Memory B cell (primary cell): ENCODE measurements around the gene CLPSL1.
A peak's percentile ranks its signal among the peaks of the same experiment; 100 is the strongest.

Experiments
- ATAC-seq: fragments of 150-1000 bp; cut with Tn5 transposase; 2 replicates; pipeline ENCODE4 v1.10.0; 2021; ENCODE audit warnings: low read depth, mild to moderate bottlenecking, moderate library complexity
- DNase-seq, 2 donors: peaks; one replicate each; pipeline ENCODE4 v3.0.0; 2022; ENCODE audit warnings: low spot score in 2 of 2
- H3K27ac Mint-ChIP-seq: one replicate; pipeline ENCODE4 v1.8.0; 2022; ENCODE audit warnings: mild to moderate bottlenecking, moderate library complexity, mixed read lengths
- H3K27me3 Mint-ChIP-seq: one replicate; pipeline ENCODE4 v1.8.0; 2022; ENCODE audit warnings: mixed read lengths
- H3K36me3 Mint-ChIP-seq: one replicate; pipeline ENCODE4 v1.8.0; 2022; ENCODE audit warnings: mild to moderate bottlenecking, mixed read lengths
- H3K4me1 Mint-ChIP-seq: one replicate; pipeline ENCODE4 v1.8.0; 2022; ENCODE audit warnings: mixed read lengths
- H3K4me3 Mint-ChIP-seq: one replicate; pipeline ENCODE4 v1.8.0; 2022; ENCODE audit warnings: mild to moderate bottlenecking, moderate library complexity, mixed read lengths
- H3K9me3 Mint-ChIP-seq: one replicate; pipeline ENCODE4 v1.8.0; 2022; ENCODE audit warnings: mixed read lengths

CLPSL1 gene

DNA sequence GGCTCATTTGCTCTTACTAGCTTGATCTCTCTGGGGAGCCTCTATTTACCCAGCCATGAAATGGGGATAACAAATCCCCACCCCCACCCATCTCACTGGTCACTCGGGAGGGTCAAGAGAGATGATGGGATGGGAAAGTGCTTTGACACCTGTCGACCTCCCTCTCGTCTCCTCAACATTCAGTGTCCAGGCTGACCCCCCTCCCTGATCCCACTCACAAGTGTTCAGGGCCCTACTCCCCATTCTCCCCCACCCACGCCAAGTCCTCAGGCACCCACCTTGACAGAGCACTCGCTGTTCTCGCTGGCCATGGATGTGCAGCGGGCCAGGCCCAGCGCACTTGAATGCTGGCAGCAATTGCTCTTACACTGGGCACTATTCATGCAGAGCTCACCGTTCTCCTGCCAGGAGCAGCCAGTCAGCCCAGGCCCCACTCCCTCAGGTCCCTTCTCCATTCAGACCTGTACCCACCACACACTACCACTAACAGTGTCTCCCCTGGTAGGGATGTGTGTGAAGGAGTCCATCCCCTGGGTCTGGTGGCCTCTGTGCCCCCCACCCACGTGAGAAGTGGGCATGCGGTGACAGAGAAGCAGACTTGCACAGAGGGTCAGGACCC, 14.7 kb downstream of the CLPSL1 start:
- peaks cover 6% of the 10 kb centered on the region for H3K27me3 Mint-ChIP-seq
- no peak for ATAC-seq
- no peak overlapping the region for H3K4me3 Mint-ChIP-seq
- DNase-seq = no peak
- H3K27ac Mint-ChIP-seq = no peak overlapping the region
- no peaks in the 10 kb centered on the region for H3K4me1 Mint-ChIP-seq
- H3K9me3 Mint-ChIP-seq = peaks cover 2% of the 10 kb centered on the region
- H3K36me3 Mint-ChIP-seq = no peaks in the 10 kb centered on the region

DNA sequence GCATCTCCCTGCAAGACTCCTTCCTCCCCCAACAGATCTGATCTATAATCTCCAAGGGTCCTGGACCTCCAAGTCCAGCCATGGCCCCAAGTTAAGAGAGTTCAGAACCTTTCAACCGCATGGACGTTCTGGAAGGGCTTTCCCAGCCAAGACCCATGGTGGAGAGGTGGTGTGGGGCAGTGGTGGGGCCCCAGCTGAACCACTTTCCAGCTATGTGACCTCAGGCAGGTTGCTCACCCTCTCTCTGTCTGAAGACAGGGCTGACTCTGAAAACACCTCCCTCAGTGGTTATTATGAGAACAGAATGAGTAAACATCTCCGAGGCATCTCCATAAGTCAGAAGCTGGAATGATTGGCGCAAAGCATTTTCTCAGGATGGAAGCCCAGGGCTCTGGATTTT, 15.4 kb downstream of the CLPSL1 start:
- peaks cover 2% of the 10 kb centered on the region for H3K9me3 Mint-ChIP-seq
- H3K36me3 Mint-ChIP-seq = no peaks in the 10 kb centered on the region
- H3K27ac Mint-ChIP-seq = no peak overlapping the region
- no peaks in the 10 kb centered on the region for H3K4me1 Mint-ChIP-seq
- no peak for DNase-seq
- peaks cover 6% of the 10 kb centered on the region for H3K27me3 Mint-ChIP-seq
- no peak overlapping the region for H3K4me3 Mint-ChIP-seq
- no peak for ATAC-seq

DNA sequence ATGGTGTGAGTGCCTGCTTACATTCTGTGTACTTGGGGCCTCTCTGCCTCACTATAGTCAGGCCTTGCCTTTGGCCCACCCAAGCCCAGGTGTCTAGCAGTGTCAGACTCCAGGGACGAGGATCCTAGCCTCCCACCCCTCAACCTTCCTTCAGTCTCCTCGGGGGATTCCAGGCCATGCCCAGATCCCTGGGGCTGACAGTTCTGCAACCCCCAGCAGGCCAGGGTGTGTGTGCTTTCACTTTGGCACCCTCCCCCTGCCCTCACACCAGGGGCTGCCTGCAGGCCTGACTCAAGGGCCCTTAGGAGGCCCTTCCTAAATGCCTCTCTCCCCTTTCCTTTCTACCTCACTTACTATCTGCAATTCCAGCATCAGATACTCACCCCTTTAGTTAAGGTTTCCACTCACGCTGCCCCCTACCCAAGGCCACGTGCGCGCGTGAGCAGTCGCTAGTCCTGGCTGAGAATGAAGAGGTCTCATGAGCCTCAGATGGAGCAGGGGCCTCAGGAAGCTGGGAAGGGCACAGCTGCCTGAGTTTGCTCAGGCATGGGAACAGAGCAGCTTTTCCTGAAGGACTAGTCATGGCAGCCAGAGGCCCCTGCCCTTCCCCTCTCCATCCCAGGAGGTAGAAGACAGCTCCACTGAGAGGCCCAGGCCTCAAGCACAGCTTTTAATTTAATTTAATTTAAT, 17.2 kb downstream of the CLPSL1 start:
- DNase-seq (no peak), ATAC-seq (no peak)
- Mint-ChIP-seq H3K27ac (no peak overlapping the region), H3K36me3 (no peaks in the 10 kb centered on the region), H3K9me3 (no peaks in the 10 kb centered on the region), H3K4me3 (no peak overlapping the region), H3K27me3 (peaks cover 5% of the 10 kb centered on the region), H3K4me1 (no peaks in the 10 kb centered on the region)

DNA sequence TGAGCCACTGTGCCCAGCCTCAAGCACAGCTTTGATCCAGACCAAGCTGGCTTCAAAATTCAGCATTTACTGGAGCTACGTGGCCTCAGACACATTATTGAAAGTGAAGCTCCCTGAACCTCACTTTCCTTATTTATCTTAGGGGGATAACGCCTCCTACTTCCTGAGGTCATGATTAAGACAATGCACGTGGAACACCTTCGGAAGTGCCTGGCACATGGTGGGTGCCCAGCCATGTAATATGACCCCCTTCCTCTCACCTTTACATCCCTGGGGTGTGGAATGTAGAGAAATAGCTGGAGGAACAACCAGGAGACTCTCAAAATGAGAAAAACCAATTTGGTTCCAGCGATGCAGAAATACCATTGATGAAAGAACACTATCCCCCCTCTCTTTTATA, 17.9 kb downstream of the CLPSL1 start:
- Mint-ChIP-seq H3K36me3 (no peaks in the 10 kb centered on the region), H3K9me3 (no peaks in the 10 kb centered on the region), H3K27ac (no peak overlapping the region), H3K27me3 (peaks cover 5% of the 10 kb centered on the region), H3K4me3 (no peak overlapping the region), H3K4me1 (no peaks in the 10 kb centered on the region)
- no peak for ATAC-seq
- DNase-seq = no peak

DNA sequence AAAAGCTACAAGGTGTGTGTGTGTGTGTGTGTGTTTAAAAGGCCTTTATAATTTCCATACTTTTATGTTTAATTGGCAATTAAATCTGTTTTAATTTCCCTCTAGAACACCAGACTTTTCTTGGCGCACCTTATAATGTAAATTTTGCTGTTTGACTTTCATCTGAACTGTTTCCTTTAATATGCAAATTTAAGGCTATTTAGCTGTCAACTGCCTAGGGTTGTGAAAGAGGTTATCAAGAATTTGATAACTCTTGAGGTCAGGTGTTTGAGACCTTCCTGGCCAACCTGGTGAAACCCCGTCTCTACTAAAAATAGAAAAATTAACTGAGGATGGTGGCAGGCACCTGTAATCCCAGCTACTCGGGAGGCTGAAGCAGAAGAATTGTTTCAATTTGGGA, 20.3 kb downstream of the CLPSL1 start:
- peaks cover 1% of the 10 kb centered on the region for H3K9me3 Mint-ChIP-seq
- DNase-seq (no peak), ATAC-seq (no peak)
- peaks cover 8% of the 10 kb centered on the region for H3K27me3 Mint-ChIP-seq
- no peak overlapping the region for H3K27ac Mint-ChIP-seq
- H3K36me3 Mint-ChIP-seq = no peaks in the 10 kb centered on the region
- H3K4me1 Mint-ChIP-seq = peaks cover 6% of the 10 kb centered on the region
- no peak overlapping the region for H3K4me3 Mint-ChIP-seq

DNA sequence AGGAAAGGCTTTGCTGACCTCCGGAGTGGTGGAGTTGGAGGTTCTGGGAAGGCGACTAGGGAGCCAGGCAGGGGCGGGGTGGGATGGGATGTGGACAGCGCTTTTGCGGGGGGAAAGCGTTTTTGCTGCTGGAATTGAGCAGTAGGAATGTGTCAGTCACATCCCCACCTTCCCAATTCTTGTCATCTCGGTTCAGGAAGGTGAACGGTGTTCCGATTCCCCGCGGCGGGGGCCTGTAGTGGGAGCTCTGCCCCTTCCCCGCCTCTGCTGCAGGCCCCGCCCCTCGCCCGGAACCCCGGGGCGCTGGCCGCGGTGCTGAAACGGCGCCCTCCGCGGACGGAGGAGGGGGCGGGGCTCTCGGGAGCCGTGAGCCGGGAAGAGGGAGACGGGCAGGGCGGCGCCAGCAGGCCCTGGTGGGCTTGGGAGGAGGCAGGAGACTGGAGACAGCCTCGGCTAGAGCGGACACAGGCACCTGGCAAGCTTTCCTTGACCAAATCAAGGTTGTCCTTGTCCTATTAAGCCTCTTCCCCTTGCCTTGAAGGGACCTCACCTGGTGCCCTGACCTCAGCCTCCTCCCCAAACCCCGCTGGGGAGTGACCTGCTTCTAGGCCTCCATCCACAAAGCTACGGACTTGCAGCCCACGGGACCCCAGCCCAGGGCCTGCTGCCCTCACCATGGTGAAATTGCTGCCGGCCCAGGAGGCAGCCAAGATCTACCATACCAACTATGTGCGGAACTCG, 24.3 kb downstream of the CLPSL1 start, which contains the start of gene LHFPL5:
Gene LHFPL5, plus strand, starts transcription at position 357 of the 741 bp plus-strand sequence. Its CDS starts 319 bp downstream, at position 676.
- Mint-ChIP-seq H3K36me3 (no peaks in the 10 kb centered on the region), H3K27me3 (peaks cover 18% of the 10 kb centered on the region), H3K9me3 (peaks cover 1% of the 10 kb centered on the region), H3K4me3 (no peak within 1 kb of the TSS), H3K4me1 (peaks cover 6% of the 10 kb centered on the region), H3K27ac (no peak within 1 kb of the TSS)
- ATAC-seq = peak; percentile 55
- peak; percentile 33 to 39 for DNase-seq

DNA sequence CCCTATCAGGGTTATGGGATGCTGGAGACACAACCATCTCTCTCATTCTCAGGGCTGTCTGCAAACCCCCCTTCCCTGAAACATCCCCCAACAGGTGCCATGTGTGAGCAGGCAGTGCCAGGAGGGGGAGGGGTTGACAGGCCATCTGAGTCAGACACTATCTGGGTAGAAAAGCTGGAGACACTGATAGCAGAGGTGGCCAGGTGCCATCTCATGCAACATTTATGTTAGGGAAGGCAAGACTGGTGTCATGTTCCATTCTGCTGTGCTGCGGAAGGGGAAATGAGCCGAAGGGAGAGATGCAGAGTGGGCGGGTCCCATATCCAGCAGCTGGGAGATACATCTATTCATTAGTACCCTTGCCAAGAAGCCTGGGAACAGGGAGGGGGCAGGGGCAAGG, 27.9 kb downstream of the CLPSL1 start:
- Mint-ChIP-seq H3K4me3 (no peak overlapping the region), H3K9me3 (peaks cover 1% of the 10 kb centered on the region), H3K36me3 (no peaks in the 10 kb centered on the region), H3K27me3 (peaks cover 20% of the 10 kb centered on the region), H3K4me1 (peaks cover 10% of the 10 kb centered on the region), H3K27ac (no peak overlapping the region)
- ATAC-seq (no peak), DNase-seq (no peak)

DNA sequence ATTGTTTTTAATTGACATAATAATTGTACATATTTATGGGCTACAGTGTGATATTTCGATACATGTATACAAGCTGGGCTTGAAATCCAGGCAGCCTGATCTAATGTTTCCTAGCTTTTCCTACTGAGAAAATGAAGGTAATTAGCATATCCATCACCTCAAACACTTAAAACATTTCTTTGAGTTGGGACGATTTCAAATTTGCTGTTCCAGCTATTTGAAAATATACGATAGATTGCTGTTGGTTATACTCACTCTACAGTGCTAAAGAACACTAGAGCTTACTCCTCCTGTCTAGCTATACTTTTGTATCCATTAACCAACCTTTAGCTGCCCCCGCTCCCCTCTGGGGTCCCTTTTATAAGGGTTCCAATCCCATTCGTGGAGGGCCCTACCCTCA, 29.0 kb downstream of the CLPSL1 start:
- H3K27ac Mint-ChIP-seq = no peak overlapping the region
- peaks cover 8% of the 10 kb centered on the region for H3K4me1 Mint-ChIP-seq
- H3K4me3 Mint-ChIP-seq = no peak overlapping the region
- peaks cover under 1% of the 10 kb centered on the region for H3K9me3 Mint-ChIP-seq
- H3K36me3 Mint-ChIP-seq = no peaks in the 10 kb centered on the region
- H3K27me3 Mint-ChIP-seq = peaks cover 19% of the 10 kb centered on the region
- DNase-seq (no peak), ATAC-seq (no peak)

DNA sequence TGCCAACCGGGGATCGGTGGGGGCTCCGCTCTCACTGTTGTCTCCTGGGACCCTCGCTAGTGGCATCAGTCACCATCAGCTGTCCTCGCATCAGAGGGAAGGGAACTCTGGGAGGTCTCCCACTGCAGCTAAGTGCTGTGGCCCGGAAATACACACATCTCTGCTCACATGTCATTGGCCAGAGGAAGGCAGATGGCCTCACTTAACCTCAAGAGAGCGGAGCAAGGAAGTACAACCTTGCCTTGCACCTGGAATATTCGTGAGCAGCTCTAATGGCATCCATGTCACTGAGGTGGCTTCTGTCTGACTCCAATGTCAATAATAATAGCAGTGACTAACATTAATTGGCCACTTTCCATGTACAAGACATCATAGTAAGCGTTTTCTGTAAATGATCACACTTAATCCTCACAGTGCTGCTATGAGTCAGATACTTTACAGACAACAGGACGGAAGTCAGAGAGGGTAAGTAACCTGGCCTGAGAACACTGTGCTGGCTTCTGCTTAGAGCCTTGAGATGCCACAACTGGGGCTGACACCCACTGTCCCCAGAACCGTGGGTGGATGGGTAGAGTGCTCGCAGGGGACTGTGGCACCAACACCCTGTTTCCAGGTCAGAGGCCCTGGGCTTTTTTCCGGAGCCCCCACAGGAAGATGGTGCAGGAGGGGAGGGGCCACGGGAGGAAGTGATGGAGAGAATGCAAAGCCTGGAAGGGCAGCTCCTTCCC, 30.3 kb downstream of the CLPSL1 start:
- no peak for DNase-seq
- H3K27ac Mint-ChIP-seq = no peak overlapping the region
- H3K4me1 Mint-ChIP-seq = peaks cover 4% of the 10 kb centered on the region
- no peak for ATAC-seq
- H3K36me3 Mint-ChIP-seq = no peaks in the 10 kb centered on the region
- H3K9me3 Mint-ChIP-seq = no peaks in the 10 kb centered on the region
- peaks cover 13% of the 10 kb centered on the region for H3K27me3 Mint-ChIP-seq
- no peak overlapping the region for H3K4me3 Mint-ChIP-seq

DNA sequence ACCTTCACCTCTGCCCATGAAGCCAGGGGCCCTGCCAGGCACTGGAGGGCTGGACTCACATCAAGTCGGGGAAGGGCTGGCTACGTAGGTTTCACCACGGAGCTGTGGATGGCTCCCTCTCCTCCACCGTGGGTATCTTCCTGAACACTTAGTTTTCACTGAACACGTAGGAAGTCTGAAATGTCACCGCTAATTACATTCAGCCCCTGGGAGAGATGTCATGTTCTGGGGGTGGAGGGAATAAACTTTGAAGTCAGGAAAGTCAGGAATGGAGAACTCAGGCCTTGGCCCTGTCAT, 30.8 kb downstream of the CLPSL1 start:
- Mint-ChIP-seq H3K9me3 (no peaks in the 10 kb centered on the region), H3K27me3 (peaks cover 10% of the 10 kb centered on the region), H3K4me1 (peaks cover 4% of the 10 kb centered on the region), H3K36me3 (no peaks in the 10 kb centered on the region), H3K27ac (no peak overlapping the region), H3K4me3 (no peak overlapping the region)
- DNase-seq (no peak), ATAC-seq (no peak)

DNA sequence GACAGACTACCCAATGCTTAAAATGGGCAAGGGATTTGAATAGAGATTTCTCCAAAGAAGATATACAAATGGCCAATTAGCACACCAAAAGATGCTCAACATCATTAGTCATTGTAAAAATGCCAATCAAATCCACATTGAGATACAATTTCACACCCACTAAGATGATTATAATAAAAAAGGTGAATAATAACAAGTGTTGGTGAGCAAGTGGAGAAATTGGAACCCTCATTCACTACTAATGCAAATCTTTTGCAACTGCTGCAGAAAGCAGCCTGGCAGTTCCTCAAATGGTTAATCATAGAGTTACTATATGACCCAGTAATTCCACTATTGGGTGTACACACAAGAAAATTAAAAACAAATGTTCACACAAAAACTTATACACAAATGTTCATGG, 36.7 kb downstream of the CLPSL1 start:
- DNase-seq (no peak), ATAC-seq (no peak)
- H3K27me3 Mint-ChIP-seq = peaks cover 4% of the 10 kb centered on the region
- no peak overlapping the region for H3K27ac Mint-ChIP-seq
- H3K4me3 Mint-ChIP-seq = no peak overlapping the region
- peaks cover 2% of the 10 kb centered on the region for H3K4me1 Mint-ChIP-seq
- H3K9me3 Mint-ChIP-seq = peaks cover 2% of the 10 kb centered on the region
- no peaks in the 10 kb centered on the region for H3K36me3 Mint-ChIP-seq

DNA sequence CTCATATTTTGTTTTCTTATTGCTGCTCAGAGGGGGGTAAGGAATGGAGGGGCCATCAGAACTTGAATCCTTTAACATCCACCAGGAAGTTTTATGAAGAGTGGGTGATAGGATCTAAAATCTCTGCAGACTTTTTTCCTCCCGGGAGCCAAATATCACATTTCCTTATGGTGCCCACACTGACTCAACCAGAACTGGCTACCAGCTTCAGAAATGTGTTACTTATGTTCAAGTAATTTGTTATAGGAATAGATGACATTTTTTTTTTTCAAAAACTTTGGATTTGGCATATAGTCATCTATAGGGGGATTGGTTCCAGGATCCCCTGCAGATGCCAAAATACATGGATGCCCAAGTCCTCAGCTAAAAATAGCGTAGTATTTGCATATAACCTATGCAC, 42.8 kb downstream of the CLPSL1 start:
- DNase-seq (no peak), ATAC-seq (no peak)
- H3K9me3 Mint-ChIP-seq = no peaks in the 10 kb centered on the region
- no peaks in the 10 kb centered on the region for H3K36me3 Mint-ChIP-seq
- no peak overlapping the region for H3K4me3 Mint-ChIP-seq
- peaks cover 2% of the 10 kb centered on the region for H3K4me1 Mint-ChIP-seq
- no peak overlapping the region for H3K27ac Mint-ChIP-seq
- peaks cover 5% of the 10 kb centered on the region for H3K27me3 Mint-ChIP-seq

DNA sequence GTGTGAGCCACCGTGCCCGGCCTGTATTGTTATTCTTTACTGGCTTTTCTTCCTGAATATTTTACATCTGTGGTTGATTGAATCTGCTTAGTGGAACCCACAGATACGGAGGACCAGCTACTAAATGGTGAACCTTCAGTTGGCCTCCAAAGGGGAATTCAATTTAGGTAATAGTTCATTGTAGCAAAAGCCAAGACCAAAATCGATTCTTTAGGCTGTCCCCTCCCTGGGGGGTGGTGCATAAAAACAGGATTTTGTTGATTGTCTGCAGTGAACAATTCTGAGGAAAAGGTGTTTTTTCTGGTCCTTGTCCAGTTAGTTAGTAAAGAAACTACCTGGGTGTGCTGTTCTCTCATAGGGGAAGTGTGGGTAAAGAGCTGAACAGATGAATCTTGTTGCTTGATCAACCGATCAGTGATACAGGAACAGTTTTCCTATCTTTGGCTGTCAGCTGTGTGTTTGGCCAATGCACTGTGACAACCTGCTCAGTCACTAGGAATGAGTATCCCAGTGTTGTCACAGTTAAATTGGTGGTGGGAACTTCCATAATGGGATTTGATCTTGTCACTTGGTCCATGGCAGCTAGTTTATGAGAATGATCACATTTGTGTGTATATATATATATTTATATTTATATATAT, 43.9 kb downstream of the CLPSL1 start:
- no peaks in the 10 kb centered on the region for H3K36me3 Mint-ChIP-seq
- H3K9me3 Mint-ChIP-seq = no peaks in the 10 kb centered on the region
- H3K4me3 Mint-ChIP-seq = no peak overlapping the region
- H3K4me1 Mint-ChIP-seq = peaks cover 2% of the 10 kb centered on the region
- peaks cover 1% of the 10 kb centered on the region for H3K27me3 Mint-ChIP-seq
- DNase-seq = no peak
- no peak overlapping the region for H3K27ac Mint-ChIP-seq
- no peak for ATAC-seq

DNA sequence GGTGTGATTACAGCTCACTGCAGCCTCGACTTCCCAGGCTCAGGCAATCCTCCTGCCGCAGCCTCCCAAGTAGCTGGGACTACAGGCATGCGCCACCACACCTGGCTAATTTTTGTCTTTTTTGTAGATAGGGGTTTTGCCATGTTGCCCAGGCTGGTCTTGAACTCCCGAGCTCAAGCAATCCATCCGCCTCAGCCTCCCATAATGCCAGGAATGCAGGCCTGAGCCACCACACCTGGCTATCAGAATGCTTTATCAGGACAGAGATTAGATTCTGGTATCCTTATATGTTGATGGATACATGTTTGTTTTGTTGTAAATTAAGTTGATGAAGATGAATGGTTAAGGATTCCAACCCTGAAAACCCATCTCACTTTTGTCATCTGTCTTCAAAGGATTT, 48.5 kb downstream of the CLPSL1 start:
- ATAC-seq = no peak
- H3K4me1 Mint-ChIP-seq = no peaks in the 10 kb centered on the region
- no peaks in the 10 kb centered on the region for H3K9me3 Mint-ChIP-seq
- H3K27ac Mint-ChIP-seq = no peak overlapping the region
- peaks cover 7% of the 10 kb centered on the region for H3K36me3 Mint-ChIP-seq
- no peak overlapping the region for H3K4me3 Mint-ChIP-seq
- H3K27me3 Mint-ChIP-seq = peaks cover 1% of the 10 kb centered on the region
- no peak for DNase-seq
